Mesenchymal stem cell (in vitro differentiated cells and primary cell): Measurements from ENCODE around the gene BTBD16.
A peak's percentile ranks its signal among the peaks of the same experiment; 100 is the strongest.

Experiments
- DNase-seq: peaks from one replicate; pipeline ENCODE4 v3.0.0-alpha.2; 2013
- H2AFZ ChIP-seq: one replicate; pipeline ENCODE4 v1.6.1; 2013; ENCODE audit warnings: low read depth, mild to moderate bottlenecking, control low read depth, inconsistent platforms, low read length, moderate library complexity
- H2AK5ac ChIP-seq: 2 replicates; pipeline ENCODE4 v1.6.1; 2013; ENCODE audit warnings: low read length, moderate library complexity, mild to moderate bottlenecking, inconsistent platforms; ENCODE audit not compliant: severe bottlenecking
- H2BK120ac ChIP-seq: one replicate; pipeline ENCODE4 v1.6.1; 2013; ENCODE audit warnings: low read depth, mild to moderate bottlenecking, inconsistent platforms, low read length, moderate library complexity
- H2BK12ac ChIP-seq, 2 experiments: one replicate each; pipeline ENCODE4 v1.6.1; 2013; ENCODE audit warnings: inconsistent platforms in 2 of 2, low read length in 2 of 2, mild to moderate bottlenecking in 2 of 2, moderate library complexity in 2 of 2, control low read depth in 1 of 2
- H2BK15ac ChIP-seq: one replicate; pipeline ENCODE4 v1.6.1; 2013; ENCODE audit warnings: mild to moderate bottlenecking, low read depth, inconsistent platforms; ENCODE audit not compliant: poor library complexity, severe bottlenecking
- H2BK5ac ChIP-seq: 2 replicates; pipeline ENCODE4 v1.6.1; 2013; ENCODE audit warnings: low read depth, mild to moderate bottlenecking, low read length, control low read depth, inconsistent platforms; ENCODE audit not compliant: poor library complexity, severe bottlenecking
- H3K14ac ChIP-seq, 2 experiments: one replicate each; pipeline ENCODE4 v1.6.1; 2013; ENCODE audit warnings: inconsistent platforms in 2 of 2, low read length in 2 of 2, control low read depth in 1 of 2, mild to moderate bottlenecking in 1 of 2, moderate library complexity in 1 of 2
- H3K18ac ChIP-seq, 2 experiments: one replicate each; pipeline ENCODE4 v1.6.1; 2013; ENCODE audit warnings: inconsistent platforms in 2 of 2, low read length in 2 of 2, control low read depth in 1 of 2, low read depth in 1 of 2, mild to moderate bottlenecking in 1 of 2
- H3K23ac ChIP-seq, 2 experiments: one replicate each; pipeline ENCODE4 v1.6.1; 2013; ENCODE audit warnings: inconsistent platforms in 2 of 2, low read length in 2 of 2, mild to moderate bottlenecking in 2 of 2, moderate library complexity in 2 of 2, control low read depth in 1 of 2
- H3K27ac ChIP-seq: 2 replicates; pipeline ENCODE4 v1.5.1; 2013; ENCODE audit warnings: mild to moderate bottlenecking, moderate library complexity, low read length, control low read depth, inconsistent platforms; ENCODE audit not compliant: poor library complexity, severe bottlenecking
- H3K27me3 ChIP-seq, 2 experiments: 2 replicates each; pipeline versions ENCODE4 v1.6.1 to v1.7.0; 2013; ENCODE audit warnings: low read length in 2 of 2, mild to moderate bottlenecking in 2 of 2, moderate library complexity in 2 of 2, control low read depth in 1 of 2, inconsistent platforms in 1 of 2; ENCODE audit not compliant: control insufficient read depth in 1 of 2, insufficient read depth in 1 of 2
- H3K36me3 ChIP-seq, 2 experiments: 2 replicates each; pipeline versions ENCODE4 v1.6.1 to v1.7.0; 2013; ENCODE audit warnings: low read length in 2 of 2, control low read depth in 1 of 2, inconsistent platforms in 1 of 2, low read depth in 1 of 2, mild to moderate bottlenecking in 1 of 2; ENCODE audit not compliant: insufficient read depth in 2 of 2, control insufficient read depth in 1 of 2
- H3K4ac ChIP-seq, 2 experiments: one replicate each; pipeline ENCODE4 v1.6.1; 2013; ENCODE audit warnings: inconsistent platforms in 2 of 2, low read length in 2 of 2, mild to moderate bottlenecking in 2 of 2, moderate library complexity in 2 of 2, control low read depth in 1 of 2, low read depth in 1 of 2
- H3K4me1 ChIP-seq: 2 replicates; pipeline ENCODE4 v1.6.1; 2013; ENCODE audit warnings: low read depth, low read length, control low read depth; ENCODE audit not compliant: control insufficient read depth, insufficient read depth
- H3K4me2 ChIP-seq: 2 replicates; pipeline ENCODE4 v1.6.1; 2013; ENCODE audit warnings: low read length, mild to moderate bottlenecking, inconsistent platforms; ENCODE audit not compliant: poor library complexity, severe bottlenecking
- H3K4me3 ChIP-seq, 2 experiments: 2 replicates each; pipeline versions ENCODE4 v1.5.1 to v1.7.0; 2013; ENCODE audit warnings: low read length in 2 of 2, mild to moderate bottlenecking in 2 of 2, control low read depth in 1 of 2, low read depth in 1 of 2; ENCODE audit not compliant: insufficient read depth in 1 of 2
- H3K79me1 ChIP-seq: replicated peaks from 2 replicates; pipeline ENCODE4 v1.6.1; 2013; ENCODE audit warnings: mild to moderate bottlenecking, control low read depth, low read length, inconsistent platforms; ENCODE audit not compliant: poor library complexity, severe bottlenecking
- H3K9ac ChIP-seq: 2 replicates; pipeline ENCODE4 v1.7.0; 2013; ENCODE audit warnings: mild to moderate bottlenecking, low read length, moderate library complexity
- H3K9me3 ChIP-seq: 2 replicates; pipeline ENCODE4 v1.7.0; 2013; ENCODE audit warnings: mild to moderate bottlenecking, low read length; ENCODE audit not compliant: control insufficient read depth
- H4K8ac ChIP-seq: one replicate; pipeline ENCODE4 v1.6.1; 2013; ENCODE audit warnings: inconsistent platforms, mild to moderate bottlenecking, low read length, moderate library complexity
- H4K91ac ChIP-seq: one replicate; pipeline ENCODE4 v1.6.1; 2013; ENCODE audit warnings: mild to moderate bottlenecking, low read length, inconsistent platforms
- WGBS: methylation state at CpG from one replicate; pipeline ENCODE4 v1.1.7; 2013; ENCODE audit warnings: mixed read lengths; 5-methylcytosine and 5-hydroxymethylcytosine counted together

Gene BTBD16

GRCh38 chr10:122264931-122265330 is 6.2 kb upstream of the BTBD16 start:
- Histone ChIP-seq H3K27me3 (no peaks in the 10 kb centered on the region), H2AFZ (no peak overlapping the region), H3K4me3 (no peak overlapping the region), H2BK5ac (no peak overlapping the region), H3K18ac (no peak overlapping the region), H3K4me2 (no peak overlapping the region), H3K9ac (no peak overlapping the region), H3K4ac (peak overlapping the region in 1 of 2 experiments; percentile 47), H4K8ac (no peak overlapping the region), H3K9me3 (peaks cover 13% of the 10 kb centered on the region), H3K23ac (no peak overlapping the region), H2BK12ac (peak overlapping the region in 1 of 2 experiments; percentile 68), H3K79me1 (peaks cover 7% of the 10 kb centered on the region), H2BK120ac (no peak overlapping the region), H3K4me1 (peaks cover 15% of the 10 kb centered on the region), H4K91ac (no peak overlapping the region), H3K14ac (no peak overlapping the region), H3K27ac (peak overlapping the region; percentile 95), H2BK15ac (no peak overlapping the region), H2AK5ac (peak overlapping the region; percentile 65), H3K36me3 (peaks cover 6 to 10% of the 10 kb centered on the region in 2 experiments)
- no peak for DNase-seq
- 97% methylated on average over 3 of the region's 8 CpGs for WGBS

GRCh38 chr10:122265896-122266295 is 5.2 kb upstream of the BTBD16 start:
- no peak overlapping the region for H2AFZ ChIP-seq
- H3K9me3 ChIP-seq, result peaks cover 13% of the 10 kb centered on the region
- H3K27ac ChIP-seq, result peak overlapping the region; percentile 9
- H3K27me3 ChIP-seq, result no peaks in the 10 kb centered on the region
- no peak overlapping the region for H2BK120ac ChIP-seq
- H3K9ac ChIP-seq, result no peak overlapping the region
- H4K91ac ChIP-seq, result no peak overlapping the region
- peak overlapping the region; percentile 50 for H2AK5ac ChIP-seq
- H3K4ac ChIP-seq, result no peak overlapping the region
- H4K8ac ChIP-seq, result no peak overlapping the region
- H3K4me1 ChIP-seq, result peaks cover 15% of the 10 kb centered on the region
- no peak overlapping the region for H3K14ac ChIP-seq
- H3K18ac ChIP-seq, result no peak overlapping the region
- H2BK5ac ChIP-seq, result no peak overlapping the region
- DNase-seq, result no peak
- no peak overlapping the region for H3K4me3 ChIP-seq
- H3K36me3 ChIP-seq, result peaks cover 6 to 10% of the 10 kb centered on the region in 2 experiments
- 86% methylated on average over 3 of the region's 6 CpGs for WGBS
- H3K4me2 ChIP-seq, result peak overlapping the region; percentile 32
- H3K23ac ChIP-seq, result no peak overlapping the region
- H2BK15ac ChIP-seq, result no peak overlapping the region
- no peak overlapping the region for H2BK12ac ChIP-seq
- H3K79me1 ChIP-seq, result peaks cover 7% of the 10 kb centered on the region

- no peak overlapping the region for H2BK120ac ChIP-seq
- WGBS, result 65% methylated on average over 14 of the region's 14 CpGs
- no peak overlapping the region for H3K9ac ChIP-seq
- peak overlapping the region; percentile 89 for H2AK5ac ChIP-seq
- H3K4ac ChIP-seq, result no peak overlapping the region
- no peaks in the 10 kb centered on the region for H3K27me3 ChIP-seq
- no peak overlapping the region for H2AFZ ChIP-seq
- H3K14ac ChIP-seq, result no peak overlapping the region
- H3K79me1 ChIP-seq, result peaks cover 7% of the 10 kb centered on the region
- no peak overlapping the region for H3K18ac ChIP-seq
- H4K8ac ChIP-seq, result peak overlapping the region; percentile 27
- no peak overlapping the region for H3K23ac ChIP-seq
- no peak overlapping the region for H4K91ac ChIP-seq
- H3K4me2 ChIP-seq, result no peak overlapping the region
- no peak overlapping the region for H2BK15ac ChIP-seq
- peaks cover 6 to 10% of the 10 kb centered on the region in 2 experiments for H3K36me3 ChIP-seq
- no peak overlapping the region for H2BK5ac ChIP-seq
- peak; percentile 42 for DNase-seq
- peaks cover 1% of the 10 kb centered on the region for H3K9me3 ChIP-seq
- H2BK12ac ChIP-seq, result no peak overlapping the region
- peaks cover 15% of the 10 kb centered on the region for H3K4me1 ChIP-seq
- H3K4me3 ChIP-seq, result peak overlapping the region in 1 of 2 experiments; percentile 20
- H3K27ac ChIP-seq, result no peak overlapping the region
Measured at GRCh38 chr10:122267849-122268737, 3.0 kb upstream of the BTBD16 start.

GRCh38 chr10:122269059-122269687 is 1.9 kb upstream of the BTBD16 start:
- no peak overlapping the region for H3K18ac ChIP-seq
- no peak overlapping the region for H3K4me3 ChIP-seq
- H3K4me1 ChIP-seq, result peaks cover 15% of the 10 kb centered on the region
- no peak overlapping the region for H3K4me2 ChIP-seq
- H2BK120ac ChIP-seq, result no peak overlapping the region
- no peaks in the 10 kb centered on the region for H3K9me3 ChIP-seq
- no peak overlapping the region for H3K23ac ChIP-seq
- H4K91ac ChIP-seq, result no peak overlapping the region
- no peak overlapping the region for H2BK15ac ChIP-seq
- no peaks in the 10 kb centered on the region for H3K27me3 ChIP-seq
- H2BK5ac ChIP-seq, result no peak overlapping the region
- no peak overlapping the region for H4K8ac ChIP-seq
- peaks cover 7% of the 10 kb centered on the region for H3K79me1 ChIP-seq
- H3K14ac ChIP-seq, result no peak overlapping the region
- no peak overlapping the region for H3K27ac ChIP-seq
- no peak overlapping the region for H2AK5ac ChIP-seq
- no peak overlapping the region for H2BK12ac ChIP-seq
- no peak overlapping the region for H3K4ac ChIP-seq
- 81% methylated on average over 10 of the region's 10 CpGs for WGBS
- DNase-seq, result no peak
- H3K36me3 ChIP-seq, result peaks cover 6 to 10% of the 10 kb centered on the region in 2 experiments
- no peak overlapping the region for H2AFZ ChIP-seq
- no peak overlapping the region for H3K9ac ChIP-seq
